K562 (cell line): ENCODE data around the gene MPHOSPH9. TPM values are rescaled to one million over a fixed set of nuclear protein-coding genes. Genes with fewer than 3 reads are reported as not detected.

Source experiments
- ATAC-seq: fragments of 200-7000 bp; cut with Tn5 transposase; 3 replicates; pipeline ENCODE4 v1.9.1; 2020; ENCODE audit warnings: moderate library complexity
- BruUV-seq: library from RNA; stranded (reverse); fragments of 400-500 nt; replicated peaks from 2 replicates; lab custom pipeline; 2021; lab: Mats Ljungman, UMichigan
- CTCF ChIA-PET: fragments of 300-600 bp; formaldehyde crosslinking; extraction: SDS; loops from one replicate; lab custom pipeline; 2021; ENCODE audit warnings: low intra/inter-chr PET ratio; lab: Yijun Ruan, JAX
- POLR2A ChIA-PET: fragments of 300-600, 350-650 bp; sonication (Branson Sonifier 250); formaldehyde crosslinking; extraction: SDS; loops from one replicate; lab custom pipeline; 2021; ENCODE audit warnings: antibody characterized with exemption, inconsistent platforms; lab: Yijun Ruan, JAX
- DNase-seq, 4 experiments: peaks; one replicate each; pipeline versions ENCODE4 v3.0.0 to v3.0.0-alpha.2; 2011 to 2018; ENCODE audit warnings: low spot score in 3 of 4, mixed read lengths in 3 of 4; ENCODE audit errors: extremely low read depth in 1 of 4
- FAIRE-seq: peaks from 2 replicates; lab custom pipeline; 2011; peaks lifted over from hg19 to GRCh38; lab: Jason Lieb, UNC
- H2AFZ ChIP-seq: 2 replicates; pipeline ENCODE4 v1.6.0; 2011; ENCODE audit warnings: low read depth, low read length, control low read depth, inconsistent platforms
- H3K27ac ChIP-seq: fragments of 200-600 bp; 3 replicates; pipeline ENCODE4 v1.8.0; 2011; ENCODE audit warnings: low read depth, mild to moderate bottlenecking, control low read depth, inconsistent platforms, low read length, moderate library complexity, mixed read lengths; ENCODE audit errors: extremely low read depth
- H3K27me3 ChIP-seq, 2 experiments: fragments of 300-600 bp in 1 of 2; 2 replicates in 1 of 2; 3 replicates in 1 of 2; pipeline versions ENCODE4 v1.6.0 to v1.8.0; 2011; ENCODE audit warnings: inconsistent platforms in 2 of 2, low read length in 2 of 2, mild to moderate bottlenecking in 1 of 2, mixed read lengths in 1 of 2, moderate library complexity in 1 of 2; ENCODE audit not compliant: control insufficient read depth in 2 of 2, insufficient read depth in 2 of 2
- H3K36me3 ChIP-seq: fragments of 300-600 bp; 3 replicates; pipeline ENCODE4 v1.8.0; 2011; ENCODE audit warnings: mild to moderate bottlenecking, low read length, inconsistent platforms; ENCODE audit not compliant: control insufficient read depth, insufficient read depth
- H3K4me1 ChIP-seq, 2 experiments: fragments of 200-600 bp in 1 of 2; replicated peaks in 1 of 2; 2 replicates in 1 of 2; 3 replicates in 1 of 2; pipeline versions ENCODE4 v1.5.1 to v1.8.0; 2011; ENCODE audit warnings: inconsistent platforms in 2 of 2, low read length in 2 of 2, mild to moderate bottlenecking in 1 of 2, mixed read lengths in 1 of 2, moderate library complexity in 1 of 2; ENCODE audit not compliant: control insufficient read depth in 2 of 2, insufficient read depth in 2 of 2
- H3K4me2 ChIP-seq: 2 replicates; pipeline ENCODE4 v1.6.1; 2011; ENCODE audit warnings: low read length, control low read depth, inconsistent platforms, mixed read lengths; ENCODE audit not compliant: insufficient read depth
- H3K4me3 ChIP-seq: fragments of 200-600 bp; sonication (generic), shearing (Covaris generic); 2 replicates; pipeline ENCODE4 v1.5.1; 2016; ENCODE audit warnings: control low read depth, inconsistent platforms
- H3K79me2 ChIP-seq: fragments of 200-600 bp; 3 replicates; pipeline ENCODE4 v1.8.0; 2011; ENCODE audit warnings: low read length, inconsistent platforms; ENCODE audit not compliant: control insufficient read depth, insufficient read depth
- H3K9ac ChIP-seq, 2 experiments: 2 replicates each; pipeline versions ENCODE4 v1.6.0 to v1.6.1; 2011; ENCODE audit warnings: low read depth in 2 of 2, low read length in 2 of 2, control low read depth in 1 of 2, inconsistent platforms in 1 of 2, mild to moderate bottlenecking in 1 of 2, mixed read lengths in 1 of 2; ENCODE audit not compliant: insufficient read depth in 1 of 2
- H3K9me1 ChIP-seq: one replicate; pipeline ENCODE4 v1.6.0; 2011; ENCODE audit warnings: inconsistent platforms, mild to moderate bottlenecking, low read length, moderate library complexity; ENCODE audit not compliant: control insufficient read depth, insufficient read depth
- H3K9me3 ChIP-seq: replicated peaks from 2 replicates; pipeline ENCODE4 v1.5.1; 2011; ENCODE audit warnings: low read depth, low read length, inconsistent platforms; ENCODE audit not compliant: control insufficient read depth, insufficient read depth
- H4K20me1 ChIP-seq: replicated peaks from 2 replicates; pipeline ENCODE4 v1.6.1; 2011; ENCODE audit warnings: low read length, inconsistent platforms, mixed read lengths; ENCODE audit not compliant: control insufficient read depth, insufficient read depth
- HDAC6 ChIP-seq: IDR thresholded peaks from 2 replicates; pipeline ENCODE4 v1.6.1; 2012; ENCODE audit warnings: low read depth, mild to moderate bottlenecking, control low read depth, inconsistent platforms, low read length, moderate library complexity
- HIVEP1 ChIP-seq: fragments of 250-450 bp; sonication (Bioruptor Pico); IDR thresholded peaks from 2 replicates; pipeline ENCODE4 v1.4.0; 2020; ENCODE audit warnings: mild to moderate bottlenecking
- MITF ChIP-seq: IDR thresholded peaks from 2 replicates; pipeline ENCODE4 v1.6.1; 2014; ENCODE audit warnings: antibody characterized with exemption
- NR2C1 ChIP-seq, 2 experiments: fragments of 450-650 bp; IDR thresholded peaks; 2 replicates each; pipeline ENCODE4 v1.6.1; 2017; ENCODE audit warnings: mild to moderate bottlenecking in 2 of 2, antibody characterized with exemption in 1 of 2, inconsistent platforms in 1 of 2, missing compliant biosample characterization in 1 of 2, missing genetic modification characterization in 1 of 2
- PKNOX1 ChIP-seq: fragments of 450-650 bp; IDR thresholded peaks from 2 replicates; pipeline ENCODE4 v1.6.1; 2016
- PRPF4 ChIP-seq: fragments of 200-400 bp; formaldehyde crosslinking; IDR thresholded peaks from one replicate; pipeline ENCODE4 v1.6.1; 2017; ENCODE audit warnings: low read length, low read depth, mild to moderate bottlenecking; ENCODE audit not compliant: insufficient read depth, poor library complexity, severe bottlenecking
- SMARCB1 ChIP-seq: IDR thresholded peaks from 2 replicates; pipeline ENCODE4 v1.6.1; 2011; ENCODE audit warnings: improper control_type of control experiment, low read depth; ENCODE audit not compliant: insufficient read length
- SNAPC5 ChIP-seq: fragments of 250-450 bp; sonication (Bioruptor Pico); IDR thresholded peaks from 2 replicates; pipeline ENCODE4 v1.8.0; 2021; ENCODE audit warnings: moderate library complexity, mild to moderate bottlenecking, inconsistent platforms
- TEAD2 ChIP-seq: fragments of 450-650 bp; IDR thresholded peaks from 2 replicates; pipeline ENCODE4 v1.6.1; 2016; ENCODE audit warnings: missing genetic modification characterization, control low read depth, missing compliant biosample characterization
- ZNF134 ChIP-seq: fragments of 250-450 bp; sonication (Bioruptor Pico); conservative IDR thresholded peaks from 2 replicates; pipeline ENCODE4 v1.4.0; 2020
- ZNF695 ChIP-seq: fragments of 450-650 bp; formaldehyde crosslinking; IDR thresholded peaks from 2 replicates; pipeline ENCODE4 v1.4.0; 2020; ENCODE audit warnings: mild to moderate bottlenecking, moderate library complexity
- WGBS: fragments of 100-300 bp; shearing (Covaris generic); methylation state at CpG from one replicate; pipeline ENCODE4 v1.1.6; 2016; ENCODE audit warnings: low coverage, mixed read lengths; ENCODE audit not compliant: insufficient coverage; ENCODE audit errors: missing lambda C conversion rate; 5-methylcytosine and 5-hydroxymethylcytosine counted together
- in situ Hi-C: fragments of 300-500 bp; cut with MboI; formaldehyde crosslinking; loops from 4 replicates; pipeline ENCODE4 v1.15.0; 2018; ENCODE audit warnings: inconsistent platforms, mixed read lengths
- intact Hi-C: fragments of 100-400 bp; cut with micrococcal nuclease; formaldehyde crosslinking; loops from 2 replicates; pipeline ENCODE4 v1.14.2; 2022
- polyA plus RNA-seq, 8 experiments: library from polyadenylated mRNA; depleted of rRNA in 4 of 8; stranded (reverse) in 5 of 8; unstranded in 3 of 8; fragments of >200 nt; fragmentation: Nextera tagmentation in 2 of 8; fragmentation: Illumina TruSeq in 1 of 8; extraction: Ambion mirVana in 2 of 8; extraction: Trizol in 1 of 8; gene quantifications; 2 replicates each; pipeline versions ENCODE4 v1.2.1 to v1.2.3, GENCODE V29; 2011 to 2014; ENCODE audit warnings: inconsistent platforms in 1 of 8, missing spikeins in 1 of 8
- total RNA-seq, 7 experiments: library from RNA; depleted of rRNA in 6 of 7; stranded (reverse); fragments of >200 nt in 6 of 7; fragmentation: Illumina TruSeq in 2 of 7; extraction: Trizol in 2 of 7; gene quantifications; 2 replicates each; pipeline versions ENCODE4 v1.2.1 to v1.2.3, GENCODE V29; 2011 to 2021; ENCODE audit warnings: low replicate concordance in 1 of 7
- TF ChIP-seq, protein P1 (sequence below): sonication (generic); formaldehyde crosslinking; IDR thresholded peaks from 2 replicates; pipeline ENCODE4 v1.4.0; 2020; ENCODE audit warnings: mild to moderate bottlenecking, missing genetic modification reagents

The MPHOSPH9 gene
- total and polyA plus RNA-seq, 9 of the 15 experiments (the other 6 are each of a cell fraction or from before 2014, with no cell fraction given) = 14.2 to 103 (median 54.5) TPM

DNA sequence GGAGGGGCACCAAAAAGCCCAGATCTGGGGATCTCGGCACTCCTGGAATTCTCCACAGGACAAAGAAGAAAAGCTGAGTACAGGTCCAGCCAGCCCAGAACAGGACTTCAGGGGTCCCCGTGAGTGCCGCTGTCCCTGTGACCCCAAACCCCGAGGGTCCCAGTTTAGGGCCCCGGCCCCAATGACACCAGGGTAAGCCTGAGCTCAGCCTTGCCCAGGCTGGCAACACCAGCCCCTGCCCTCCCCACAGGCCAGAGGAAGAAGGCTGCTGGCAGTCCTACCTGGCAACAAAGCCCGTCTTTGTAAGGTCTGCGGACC lies 36.9 kb upstream of the MPHOSPH9 start:
- intact Hi-C loops = loop anchor here (2.0 kb wide), 1 partner anchor 333 kb away; the partner anchor contains the start of gene DDX55
- no peaks in the 10 kb centered on the region for H3K27me3 ChIP-seq
- FAIRE-seq = no peak
- H2AFZ ChIP-seq = peak overlapping the region; percentile 82; the same call in 1 of the 2 replicates
- peaks cover 27% of the 10 kb centered on the region for H3K79me2 ChIP-seq
- in situ Hi-C loops = no loop called here
- no peak for DNase-seq
- ChIA-PET POLR2A (interaction anchor here (0.5 to 1.2 kb wide), 4 partner anchors 24 to 427 kb away, joined by 3 to 9 read pairs (median 4); partner anchors contain the start of genes MPHOSPH9 and MTRFR), CTCF (interaction anchor here (1.3 kb wide), 1 partner anchor 115 kb away, joined by 5 read pairs; the partner anchor contains the start of gene KMT5A)
- no peaks in the 10 kb centered on the region for H3K9me1 ChIP-seq
- H3K4me3 ChIP-seq = peak overlapping the region; percentile 63; the same call in 1 of the 2 replicates
- H3K9ac ChIP-seq = peak overlapping the region; percentile 59 to 97; a peak in 3 of 4 replicates
- H3K4me2 ChIP-seq = peak overlapping the region; percentile 55; the same call in 1 of the 2 replicates
- no peak overlapping the region for H3K27ac ChIP-seq
- H3K9me3 ChIP-seq = no peaks in the 10 kb centered on the region
- peaks cover 6 to 44% of the 10 kb centered on the region in 2 experiments; a peak in 2 of 5 replicates for H3K4me1 ChIP-seq
- H3K36me3 ChIP-seq = peaks cover 20% of the 10 kb centered on the region; the same call in 1 of the 3 replicates
- H4K20me1 ChIP-seq = no peaks in the 10 kb centered on the region
- BruUV-seq = no TSS peak
- ATAC-seq = no peak
- 39% methylated on average over 3 of the region's 7 CpGs for WGBS
- TF ChIP-seq SMARCB1 (no peak), HIVEP1 (CRISPR knock-in tag) (no peak), ZNF695 (CRISPR knock-in tag) (no peak), TEAD2 (tag) (no peak), ZNF134 (CRISPR knock-in tag) (no peak), MITF (no peak), NR2C1 (IDR thresholded peaks at IDR 0.05) (no peak), NR2C1 (tag; IDR thresholded peaks at IDR 0.05) (no peak), SNAPC5 (CRISPR knock-in tag) (no peak), PKNOX1 (no peak), PRPF4 (no peak), HDAC6 (no peak)
- TF ChIP-seq, protein P1, sequence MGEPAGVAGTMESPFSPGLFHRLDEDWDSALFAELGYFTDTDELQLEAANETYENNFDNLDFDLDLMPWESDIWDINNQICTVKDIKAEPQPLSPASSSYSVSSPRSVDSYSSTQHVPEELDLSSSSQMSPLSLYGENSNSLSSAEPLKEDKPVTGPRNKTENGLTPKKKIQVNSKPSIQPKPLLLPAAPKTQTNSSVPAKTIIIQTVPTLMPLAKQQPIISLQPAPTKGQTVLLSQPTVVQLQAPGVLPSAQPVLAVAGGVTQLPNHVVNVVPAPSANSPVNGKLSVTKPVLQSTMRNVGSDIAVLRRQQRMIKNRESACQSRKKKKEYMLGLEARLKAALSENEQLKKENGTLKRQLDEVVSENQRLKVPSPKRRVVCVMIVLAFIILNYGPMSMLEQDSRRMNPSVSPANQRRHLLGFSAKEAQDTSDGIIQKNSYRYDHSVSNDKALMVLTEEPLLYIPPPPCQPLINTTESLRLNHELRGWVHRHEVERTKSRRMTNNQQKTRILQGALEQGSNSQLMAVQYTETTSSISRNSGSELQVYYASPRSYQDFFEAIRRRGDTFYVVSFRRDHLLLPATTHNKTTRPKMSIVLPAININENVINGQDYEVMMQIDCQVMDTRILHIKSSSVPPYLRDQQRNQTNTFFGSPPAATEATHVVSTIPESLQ (CRISPR knock-in tag) = no peak
